Tibial artery (tissue), 4 donors: Measurements from ENCODE around the gene UNC119.

Experiments
- DNase-seq, 2 donors: peaks; one replicate each; pipeline ENCODE4 v3.0.0-alpha.2; 2019
- H3K27ac ChIP-seq, 2 donors: fragments of 200-600 bp; sonication (generic) in 1 of 2; 1 replicate in 1 of 2; 2 replicates in 1 of 2; pipeline ENCODE4 v1.5.1; 2018 to 2019; ENCODE audit warnings: mild to moderate bottlenecking in 1 of 2
- H3K27me3 ChIP-seq, 2 donors: fragments of 200-600 bp; sonication (generic) in 1 of 2; one replicate each; pipeline versions ENCODE4 v1.5.1 to v1.6.0; 2016 to 2019
- H3K36me3 ChIP-seq, 3 donors: fragments of 200-600 bp; sonication (generic) in 2 of 3; one replicate each; pipeline ENCODE4 v1.5.1; 2016 to 2019; ENCODE audit warnings: mild to moderate bottlenecking in 2 of 3
- H3K4me1 ChIP-seq, 4 donors: fragments of 200-600 bp; sonication (generic) in 2 of 4; 1 replicate in 3 of 4; 2 replicates in 1 of 4; pipeline ENCODE4 v1.5.1; 2016 to 2019
- H3K4me3 ChIP-seq, 2 donors: fragments of 200-600 bp; sonication (generic) in 1 of 2; 1 replicate in 1 of 2; 2 replicates in 1 of 2; pipeline ENCODE4 v1.5.1; 2018 to 2019; ENCODE audit warnings: mild to moderate bottlenecking in 2 of 2
- H3K9me3 ChIP-seq, 3 donors: fragments of 200-600 bp; sonication (generic) in 1 of 3; one replicate each; pipeline ENCODE4 v1.5.1; 2016 to 2019
- CTCF ChIP-seq, 2 experiments: fragments of 200-600 bp in 1 of 2; fragments of 450-650 bp in 1 of 2; IDR thresholded peaks; one replicate each; pipeline ENCODE4 v1.5.1; 2017 to 2019; ENCODE audit warnings: antibody characterized with exemption in 2 of 2, mild to moderate bottlenecking in 1 of 2, moderate library complexity in 1 of 2
- intact Hi-C: fragments of 100-400 bp; cut with DNase I; formaldehyde crosslinking; loops from one replicate; pipeline ENCODE4 v1.15.0; 2023; ENCODE audit warnings: low total_unique reads

The UNC119 gene

GRCh38 chr17:28575126-28575795 lies 22.8 kb upstream of the UNC119 start:
- peaks cover 0 to 29% (median 17%) of the 10 kb centered on the region in 4 donors for H3K4me1 ChIP-seq
- DNase-seq: no peak

DNA sequence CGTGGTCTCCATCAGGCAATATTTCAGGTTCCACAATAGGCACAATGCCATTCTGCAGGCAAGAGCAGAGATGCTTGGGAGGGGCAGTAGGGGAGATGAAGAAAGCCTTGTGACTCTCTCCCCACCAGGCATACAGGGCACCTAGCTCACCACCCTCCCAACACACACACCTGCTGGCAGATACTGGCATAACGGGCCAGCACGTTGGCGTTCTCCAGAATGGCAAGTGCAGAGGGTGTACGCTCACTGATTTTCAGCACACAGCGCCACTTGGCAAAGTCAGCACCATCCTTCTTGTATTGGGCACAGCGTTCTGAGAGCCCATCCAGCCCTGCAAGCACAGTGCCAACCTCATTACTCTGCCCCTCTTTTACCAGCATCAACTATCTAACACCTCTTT lies 22.1 kb upstream of the UNC119 start:
- no peak for TF ChIP-seq CTCF (IDR thresholded peaks at IDR 0.05)
- H3K9me3 ChIP-seq: no peaks in the 10 kb centered on the region
- no peak for DNase-seq
- no peak overlapping the region for H3K4me3 ChIP-seq
- no peaks in the 10 kb centered on the region for H3K36me3 ChIP-seq
- H3K27ac ChIP-seq: no peak overlapping the region
- H3K27me3 ChIP-seq: no peaks in the 10 kb centered on the region
- intact Hi-C loops: no loop called here
- H3K4me1 ChIP-seq: peaks cover 0 to 36% (median 24%) of the 10 kb centered on the region in 4 donors

More at GRCh38 chr17:28575126-28575795, 22.8 kb upstream of the UNC119 start:
- Histone ChIP-seq H3K4me3 (no peak overlapping the region), H3K9me3 (no peaks in the 10 kb centered on the region), H3K36me3 (no peaks in the 10 kb centered on the region), H3K27ac (no peak overlapping the region), H3K27me3 (no peaks in the 10 kb centered on the region)
- TF ChIP-seq CTCF (IDR thresholded peaks at IDR 0.05): no peak
- intact Hi-C loops: no loop called here

- no peak for TF ChIP-seq CTCF (IDR thresholded peaks at IDR 0.05)
- intact Hi-C loops: no loop called here
- DNase-seq: no peak
- Histone ChIP-seq H3K9me3 (no peaks in the 10 kb centered on the region), H3K4me3 (no peak overlapping the region), H3K27me3 (no peaks in the 10 kb centered on the region), H3K27ac (no peak overlapping the region), H3K4me1 (peaks cover 0 to 37% (median 25%) of the 10 kb centered on the region in 4 donors), H3K36me3 (no peaks in the 10 kb centered on the region)
These were observed 21.6 kb upstream of the UNC119 start for GRCh38 chr17:28573966-28574480.

- Histone ChIP-seq H3K27me3 (no peaks in the 10 kb centered on the region), H3K36me3 (no peaks in the 10 kb centered on the region), H3K9me3 (no peaks in the 10 kb centered on the region), H3K4me1 (peaks cover 0 to 37% (median 25%) of the 10 kb centered on the region in 4 donors), H3K4me3 (no peak overlapping the region), H3K27ac (no peak overlapping the region)
- intact Hi-C loops: no loop called here
- no peak for TF ChIP-seq CTCF (IDR thresholded peaks at IDR 0.05)
- no peak for DNase-seq
These were observed 21.1 kb upstream of the UNC119 start for GRCh38 chr17:28573521-28573920.

GRCh38 chr17:28573040-28573380 lies 20.6 kb upstream of the UNC119 start:
- no peaks in the 10 kb centered on the region for H3K36me3 ChIP-seq

More at GRCh38 chr17:28573040-28573380, 20.6 kb upstream of the UNC119 start:
- H3K4me1 ChIP-seq: peaks cover 0 to 37% (median 25%) of the 10 kb centered on the region in 4 donors
- intact Hi-C loops: no loop called here
- no peak for TF ChIP-seq CTCF (IDR thresholded peaks at IDR 0.05)
- no peaks in the 10 kb centered on the region for H3K9me3 ChIP-seq
- H3K27ac ChIP-seq: no peak overlapping the region
- H3K27me3 ChIP-seq: no peaks in the 10 kb centered on the region
- no peak for DNase-seq
- no peak overlapping the region for H3K4me3 ChIP-seq
